GM21423 (cell line): ENCODE results near the gene MAN2A1.
"Not testable (repeated sequence)": the region's sequence is repeated elsewhere in the genome, so short reads cannot be mapped to it uniquely, and the experiment has no call there.

Experiments
- ATAC-seq: cut with Tn5 transposase; IDR thresholded peaks from one replicate; pipeline ENCODE4 v1.9.1; 2021; ENCODE audit warnings: mild to moderate bottlenecking, moderate library complexity; ENCODE audit not compliant: unreplicated experiment

The MAN2A1 gene

GRCh38 chr5:109857405-109858031 is 167.8 kb downstream of the MAN2A1 start:
- no peak for ATAC-seq

DNA sequence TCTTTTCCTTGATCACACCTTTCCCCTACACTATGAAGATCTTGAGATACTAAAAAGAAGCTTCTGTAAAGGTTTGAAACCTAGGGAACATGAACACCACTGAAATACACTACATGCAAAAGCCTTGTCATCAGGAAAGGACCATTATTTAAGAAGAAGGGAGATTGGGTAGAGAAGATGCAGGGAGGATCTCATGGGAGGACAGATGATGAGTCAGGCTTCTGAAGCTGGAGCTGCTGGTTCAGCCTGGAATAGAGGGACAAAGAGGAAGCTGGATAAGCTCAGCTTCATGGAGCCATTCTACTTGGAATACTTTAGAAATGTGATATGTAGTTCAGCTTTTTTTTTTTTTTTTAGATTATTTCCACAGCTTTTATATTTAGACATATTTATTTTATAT is 169.8 kb downstream of the MAN2A1 start:
- no peak for ATAC-seq

DNA sequence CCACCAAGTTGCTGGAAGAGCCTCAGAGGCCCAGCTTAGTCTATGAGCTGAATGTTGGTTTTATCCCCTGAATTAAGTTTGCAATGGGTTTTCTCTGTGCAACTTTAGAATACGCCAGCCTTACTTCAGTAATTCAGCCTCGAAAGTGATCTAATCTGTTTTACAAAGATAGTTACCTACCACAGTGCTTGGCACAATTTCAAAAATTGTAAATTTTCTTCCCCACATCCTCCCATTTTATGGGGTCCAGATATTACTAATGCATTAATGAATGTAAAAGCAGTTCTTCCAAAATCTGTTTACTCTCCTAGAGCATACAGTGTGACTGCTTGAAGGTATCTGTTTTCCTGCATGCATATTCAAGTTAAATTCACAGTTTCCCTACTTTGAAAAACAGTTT is 172.6 kb downstream of the MAN2A1 start:
- no peak for ATAC-seq

DNA sequence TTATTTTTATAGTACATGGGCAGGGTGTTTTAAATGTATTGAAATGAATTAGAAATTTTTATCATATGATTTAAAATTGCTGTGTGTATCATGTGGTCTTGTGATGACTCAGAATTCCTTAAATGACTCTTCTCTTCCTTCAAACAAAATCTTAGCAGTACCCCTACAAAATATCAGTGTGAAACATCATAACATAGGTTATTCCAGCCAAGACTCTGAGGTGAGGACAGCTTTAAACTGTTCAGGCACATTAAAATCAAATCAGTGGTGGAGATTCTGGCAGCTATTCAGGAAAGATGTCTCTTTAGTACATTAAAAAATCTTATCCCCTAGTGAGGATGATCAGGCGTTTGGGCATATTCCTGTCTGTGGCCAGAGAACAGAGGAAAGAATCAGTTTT is 174.0 kb downstream of the MAN2A1 start:
- ATAC-seq, result no peak

DNA sequence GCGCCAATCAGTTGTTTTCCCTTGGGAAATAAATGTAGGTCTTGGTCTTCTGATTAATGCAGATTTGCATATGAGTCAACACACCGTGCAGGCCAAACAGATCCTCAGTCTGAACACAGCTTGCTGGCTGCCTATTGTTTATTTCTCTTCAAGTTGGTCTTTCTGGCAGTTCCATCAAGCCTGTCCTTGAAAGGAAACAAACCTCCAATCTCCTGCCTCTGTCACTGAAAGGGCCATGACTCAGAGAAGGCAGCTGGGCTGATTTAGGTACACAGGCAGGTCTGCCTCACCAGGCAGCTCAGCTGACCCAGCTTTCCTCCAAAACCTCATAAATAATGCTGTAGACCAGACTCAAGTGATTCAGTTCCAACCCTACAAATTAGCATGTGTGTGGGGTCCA is 175.9 kb downstream of the MAN2A1 start:
- no peak for ATAC-seq

DNA sequence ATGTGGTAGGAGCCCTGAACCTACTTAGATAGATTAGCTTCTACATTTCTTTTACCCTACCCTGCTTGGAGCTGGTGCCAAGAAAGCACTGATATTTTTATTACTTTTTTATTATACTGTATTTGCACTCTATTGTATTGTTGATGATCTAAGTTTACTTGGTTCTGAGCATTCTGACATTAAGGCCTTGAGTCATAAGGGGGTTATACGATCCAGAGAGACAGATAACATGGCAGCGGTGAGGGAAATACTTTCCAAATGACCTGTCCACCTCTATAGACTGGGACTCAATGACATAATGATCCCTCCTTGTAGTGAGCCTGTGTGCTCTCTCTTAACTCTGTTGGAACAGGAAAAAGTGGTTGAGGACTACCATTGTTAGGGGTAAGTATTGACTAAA is 176.3 kb downstream of the MAN2A1 start:
- ATAC-seq, result no peak

- ATAC-seq, result no peak
Observed at GRCh38 chr5:109868737-109869136, 179.0 kb downstream of the MAN2A1 start.

- no peak for ATAC-seq
Observed at GRCh38 chr5:109873687-109874086, 184.0 kb downstream of the MAN2A1 start.

- ATAC-seq, result no peak
Observed at GRCh38 chr5:109874108-109874507, 184.4 kb downstream of the MAN2A1 start.

GRCh38 chr5:109876030-109876725 is 186.5 kb downstream of the MAN2A1 start:
- ATAC-seq, result no peak

DNA sequence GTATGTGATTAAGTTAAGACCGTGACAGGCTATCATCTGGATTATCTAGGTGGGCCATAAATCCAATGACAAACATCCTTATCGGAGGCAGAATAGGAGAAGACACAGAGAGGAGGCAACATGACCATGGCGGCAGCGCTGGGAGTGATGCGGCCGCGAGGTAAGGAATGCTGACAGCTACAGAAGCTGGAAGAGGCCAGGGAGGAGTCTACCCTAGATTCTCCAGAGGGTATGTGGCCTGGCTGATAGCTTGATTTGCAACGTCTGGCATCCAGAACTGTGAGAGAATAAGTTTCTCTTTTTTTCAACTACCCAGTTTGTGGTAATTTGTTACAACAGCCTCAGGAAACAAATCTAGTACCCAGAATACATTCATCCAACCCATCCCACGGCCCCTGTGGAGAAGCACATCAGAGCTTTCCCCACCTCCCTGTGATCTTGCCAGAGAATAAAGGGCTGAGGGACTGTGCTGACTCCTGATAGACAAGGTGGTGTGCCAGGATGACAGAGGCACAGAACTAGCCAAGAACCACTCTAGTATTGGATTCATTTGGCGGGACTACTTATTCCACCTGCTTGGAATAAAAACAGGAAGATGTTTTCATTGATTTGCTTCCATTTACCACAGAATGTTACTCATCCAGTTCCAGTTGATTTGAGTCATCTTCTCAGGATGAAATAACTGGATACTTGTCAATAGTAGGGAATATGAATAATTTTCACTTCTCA is 187.4 kb downstream of the MAN2A1 start:
- ATAC-seq, result no peak

DNA sequence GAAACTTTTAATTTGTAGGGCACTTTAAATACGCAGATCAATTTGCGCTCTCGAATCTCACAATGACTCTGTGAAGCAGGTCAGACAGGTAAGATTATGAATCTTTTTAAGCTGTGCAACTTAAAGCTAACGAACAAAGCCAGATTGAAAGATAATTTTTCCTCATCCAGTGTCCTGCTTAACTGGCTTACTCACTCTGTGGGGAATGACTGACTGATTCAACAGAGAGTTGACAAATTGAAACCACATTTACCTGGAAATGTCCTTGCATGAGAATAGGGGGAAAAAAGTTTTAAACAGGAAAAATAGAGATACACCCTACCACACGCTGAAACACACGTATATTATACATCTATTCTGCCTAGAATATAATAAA is 187.9 kb downstream of the MAN2A1 start:
- ATAC-seq, result no peak

GRCh38 chr5:109878887-109879286 is 189.2 kb downstream of the MAN2A1 start:
- ATAC-seq, result no peak

GRCh38 chr5:109880907-109881685 is 191.4 kb downstream of the MAN2A1 start:
- no peak for ATAC-seq

DNA sequence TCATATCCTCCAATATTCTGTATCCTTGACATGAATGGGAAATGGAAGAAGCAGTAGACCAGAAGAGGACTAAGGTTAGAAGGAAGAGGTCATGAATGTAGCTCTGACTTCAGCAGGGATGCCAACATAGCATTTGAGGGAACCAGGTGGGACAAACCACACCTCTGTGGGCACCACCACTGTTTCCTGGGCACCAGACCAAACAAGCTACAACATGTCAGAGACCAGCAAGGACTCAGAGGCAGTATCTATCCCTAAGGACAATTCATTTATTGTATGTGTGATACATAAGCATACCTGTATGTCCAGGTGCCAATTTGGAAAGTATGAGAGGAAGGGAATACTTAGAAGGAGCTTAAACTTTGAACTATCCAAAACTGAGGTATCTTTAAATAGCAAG is 192.8 kb downstream of the MAN2A1 start:
- ATAC-seq, result no peak

DNA sequence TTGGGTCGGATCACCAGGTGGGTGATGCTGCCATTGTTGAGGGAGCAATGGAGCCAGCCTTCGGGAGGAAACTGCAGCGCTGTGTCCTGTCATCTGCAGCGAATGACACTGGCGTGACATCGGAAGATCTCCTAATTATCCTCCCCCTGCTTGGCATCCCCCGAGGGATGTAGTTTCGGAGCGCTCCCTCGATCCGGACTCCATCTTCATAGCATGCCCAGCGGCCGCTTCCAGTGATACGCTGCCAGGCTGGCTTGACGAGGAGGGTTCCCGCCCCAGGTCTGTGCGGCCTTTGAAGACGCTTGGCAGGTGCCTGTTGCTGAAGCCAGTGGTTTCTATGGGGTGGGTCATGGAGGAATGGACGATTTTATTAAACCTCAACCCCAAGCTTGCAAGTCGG is 194.9 kb downstream of the MAN2A1 start:
- ATAC-seq, result no peak

- ATAC-seq, result no peak
Observed at GRCh38 chr5:109885205-109885604, 195.5 kb downstream of the MAN2A1 start.

GRCh38 chr5:109888989-109889388 is 199.3 kb downstream of the MAN2A1 start:
- ATAC-seq, result no peak

DNA sequence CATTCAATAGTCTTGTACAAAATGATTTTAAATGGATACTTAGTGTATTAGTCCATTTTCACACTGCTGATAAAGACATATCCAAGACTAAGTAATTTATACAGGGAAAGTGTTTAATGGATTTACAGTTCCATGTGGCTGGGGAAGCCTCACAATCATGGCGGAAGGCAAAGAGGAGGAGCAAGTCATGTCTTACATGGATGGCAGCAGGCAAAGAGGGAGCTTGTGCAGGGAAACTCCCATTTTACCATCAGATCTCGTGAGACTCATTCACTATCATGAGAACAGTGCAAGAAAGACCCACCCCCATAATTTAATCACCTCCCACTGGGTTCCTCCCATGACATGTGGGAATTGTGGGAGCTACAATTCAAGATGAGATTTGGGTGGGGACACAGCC is 203.5 kb downstream of the MAN2A1 start:
- ATAC-seq, result not testable (repeated sequence)

- no peak for ATAC-seq
Observed at GRCh38 chr5:109898269-109899162, 208.8 kb downstream of the MAN2A1 start.
